HG02840 (cell line): ENCODE measurements around the gene EPB41L2.

Source experiments
- ATAC-seq: cut with Tn5 transposase; IDR thresholded peaks from one replicate; pipeline ENCODE4 v1.9.1; 2021; ENCODE audit warnings: mild to moderate bottlenecking, moderate library complexity, moderate number of reproducible peaks; ENCODE audit not compliant: unreplicated experiment, low FRiP score

The EPB41L2 gene

DNA sequence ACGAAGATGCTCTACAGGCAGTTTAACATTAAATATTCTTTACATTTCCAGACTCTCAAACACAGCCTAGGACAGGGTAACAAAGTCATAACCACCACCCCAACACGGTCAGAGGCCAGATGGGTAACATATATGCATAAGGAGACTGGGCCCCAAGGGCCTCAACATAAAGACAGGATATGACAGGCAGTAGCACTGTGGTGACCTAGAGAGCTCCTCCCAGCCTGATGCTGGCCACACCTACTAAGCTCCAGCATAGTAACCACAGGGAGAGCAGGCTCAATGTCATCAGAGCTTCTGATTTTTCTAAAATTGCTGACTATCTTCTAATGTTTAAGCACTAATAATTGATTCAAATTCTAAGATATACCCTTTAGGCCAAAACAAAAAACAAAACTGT is 214.1 kb downstream of the EPB41L2 start:
- ATAC-seq, result peak; percentile 71

GRCh38 chr6:130847001-130847910 is 215.8 kb downstream of the EPB41L2 start:
- ATAC-seq, result no peak

DNA sequence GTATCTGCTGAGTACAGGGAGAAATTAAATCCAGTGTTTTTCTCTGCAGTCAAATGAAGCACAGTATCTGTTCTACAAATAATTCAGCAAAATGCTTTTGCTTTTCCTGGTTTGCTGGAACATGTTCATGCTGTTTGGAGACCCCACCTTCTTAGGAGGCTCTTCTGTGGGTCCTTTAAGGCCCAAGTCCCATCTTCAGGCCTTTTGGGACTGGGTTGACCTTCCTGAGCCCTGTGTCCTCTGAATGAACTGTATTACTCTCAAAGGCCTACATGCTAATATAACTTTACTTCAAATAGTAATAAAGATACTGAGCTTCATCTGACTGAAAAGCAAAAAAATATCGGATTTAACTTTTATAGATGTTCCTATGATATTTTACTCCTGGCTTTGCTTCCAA is 216.5 kb downstream of the EPB41L2 start:
- no peak for ATAC-seq

- ATAC-seq, result peak; percentile 66
These were observed 219.3 kb downstream of the EPB41L2 start for GRCh38 chr6:130843575-130844320.

GRCh38 chr6:130841128-130841728 is 221.8 kb downstream of the EPB41L2 start:
- ATAC-seq, result no peak

- no peak for ATAC-seq
These were observed 223.0 kb downstream of the EPB41L2 start for GRCh38 chr6:130840050-130840449.

DNA sequence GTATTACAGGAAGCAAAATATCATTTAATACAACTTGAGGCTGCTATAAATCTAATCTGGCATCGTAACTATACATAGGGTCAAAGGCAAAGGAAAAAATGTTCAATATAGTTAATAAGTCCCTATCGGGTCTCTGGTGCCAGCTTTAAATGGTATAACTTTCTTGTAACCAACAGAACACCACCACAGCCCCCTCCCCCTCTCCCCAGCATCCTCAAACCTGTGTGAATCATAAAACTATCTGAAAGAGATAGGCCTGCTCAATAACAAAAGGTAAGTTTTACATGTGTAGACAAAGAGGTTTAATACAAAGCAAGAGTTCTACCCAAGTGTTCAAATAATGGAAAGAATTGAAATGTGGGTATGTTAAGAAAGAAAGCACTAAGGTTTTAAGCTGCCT is 223.7 kb downstream of the EPB41L2 start:
- no peak for ATAC-seq

GRCh38 chr6:130838951-130839350 is 224.1 kb downstream of the EPB41L2 start:
- ATAC-seq, result no peak

GRCh38 chr6:130838250-130838860 is 224.7 kb downstream of the EPB41L2 start:
- ATAC-seq, result no peak

DNA sequence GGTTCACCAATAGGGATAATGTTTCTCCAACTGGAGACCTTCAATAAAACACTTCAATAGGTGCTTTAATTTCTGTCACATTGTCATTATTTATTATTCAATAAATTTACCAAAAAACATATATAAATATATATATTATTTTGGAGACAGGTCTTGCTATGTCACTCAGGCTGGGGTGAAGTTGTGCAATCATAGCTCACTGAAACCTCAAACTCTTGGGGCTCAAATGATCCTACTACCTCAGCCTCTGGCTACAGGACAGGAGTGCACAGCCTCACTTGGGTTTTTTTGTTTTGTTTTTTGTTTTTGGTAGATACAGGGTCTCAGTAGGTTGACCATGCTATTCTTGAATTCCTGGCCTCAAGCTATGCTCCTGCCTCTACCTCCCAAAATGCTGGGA is 226.0 kb downstream of the EPB41L2 start:
- ATAC-seq, result no peak

DNA sequence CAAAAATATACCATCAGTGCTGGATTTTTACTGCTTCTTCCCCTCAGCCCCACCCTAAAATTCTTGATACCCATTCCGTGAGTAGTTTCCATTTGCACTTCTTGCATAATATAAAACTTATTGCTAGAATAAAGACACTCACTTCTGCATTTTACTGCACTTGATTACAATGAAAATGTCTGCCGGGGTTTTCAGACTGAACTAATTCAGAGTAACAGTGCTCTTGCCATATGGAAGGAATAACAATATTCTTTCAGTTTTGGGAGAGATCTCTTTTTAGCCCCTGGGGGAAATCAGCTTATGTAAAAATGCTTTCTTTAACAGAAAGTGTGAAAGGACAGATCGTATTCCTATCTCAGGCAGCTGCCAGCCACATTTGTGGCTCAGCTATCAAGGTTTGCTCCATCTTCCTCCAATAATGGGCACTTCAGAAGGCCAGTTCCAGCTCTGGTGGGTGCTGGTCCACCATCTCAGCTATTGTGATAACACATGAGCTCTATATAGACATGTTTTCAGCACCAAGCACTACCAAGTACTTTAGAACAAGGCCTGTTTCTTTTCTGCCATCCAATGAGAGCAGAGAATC is 226.9 kb downstream of the EPB41L2 start:
- ATAC-seq, result no peak

DNA sequence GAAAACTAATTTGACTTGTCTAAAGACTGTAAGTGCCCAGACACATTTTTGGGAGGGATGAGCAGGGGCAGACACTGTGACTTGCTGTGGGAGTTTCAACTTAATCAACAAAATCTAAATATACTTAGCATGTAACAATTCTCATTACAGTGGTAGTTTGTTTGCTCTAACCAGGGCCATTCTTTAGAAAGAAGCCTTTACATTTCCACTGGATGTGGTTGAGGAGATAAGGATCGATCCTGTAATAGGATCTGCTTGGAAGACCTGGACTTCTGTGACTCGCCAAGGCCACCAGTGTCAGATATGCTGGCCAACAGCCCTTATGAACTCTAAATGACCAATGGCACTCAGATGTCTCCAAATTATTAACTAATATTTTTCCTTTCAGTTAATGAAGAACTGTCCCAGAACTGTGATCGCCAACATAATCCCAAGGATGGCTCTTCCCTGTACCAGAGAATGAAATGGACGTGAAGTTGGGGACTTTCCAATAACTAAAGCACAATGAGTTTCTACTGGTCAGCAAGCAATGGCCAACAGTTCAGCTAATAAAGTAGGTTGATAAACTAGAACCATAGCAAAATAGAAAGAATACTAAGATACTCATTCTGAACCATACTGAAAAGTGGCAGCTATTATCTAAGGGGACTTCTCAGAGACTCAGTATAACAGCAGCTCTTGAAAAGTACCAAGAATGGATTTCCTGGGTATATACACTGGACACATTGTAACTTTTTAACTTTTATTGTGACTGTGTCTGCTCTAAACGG is 228.4 kb downstream of the EPB41L2 start:
- ATAC-seq, result no peak

DNA sequence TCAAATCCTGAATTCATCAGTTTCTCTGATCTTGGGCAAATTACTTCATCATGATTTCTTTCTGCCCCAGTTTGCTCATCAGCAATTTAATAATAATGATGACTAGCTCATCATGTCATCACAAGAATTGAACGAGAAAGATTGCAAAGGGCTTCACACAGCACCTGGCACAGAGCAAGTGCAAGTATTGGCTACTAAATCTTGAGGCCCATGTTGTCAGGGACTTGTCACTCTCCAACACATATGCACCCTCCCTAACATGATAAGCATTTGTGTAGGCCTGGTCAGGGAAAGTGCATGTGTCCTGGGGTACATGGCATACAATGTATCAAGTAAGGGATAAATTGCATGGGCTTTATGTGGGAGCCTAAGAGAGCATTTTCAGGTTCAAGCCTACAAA is 229.5 kb downstream of the EPB41L2 start:
- ATAC-seq, result no peak

DNA sequence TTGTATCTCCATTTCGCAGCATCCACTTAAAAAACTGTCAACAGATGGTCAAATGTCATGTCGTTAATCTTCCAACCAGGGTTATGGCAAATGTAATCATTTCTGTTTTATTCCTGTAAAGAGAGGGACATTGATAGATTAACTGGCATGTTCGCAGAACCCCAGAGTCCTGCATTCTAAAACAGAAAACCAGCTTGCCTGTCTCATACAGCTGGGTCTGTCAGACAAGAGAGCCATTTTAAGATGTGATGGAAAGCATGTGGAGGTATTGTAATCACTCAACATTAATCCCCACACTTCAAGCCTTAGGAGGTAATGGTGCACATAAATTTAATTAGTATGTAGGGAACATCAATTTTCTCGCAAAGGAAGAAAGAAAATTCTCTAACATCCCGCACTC is 231.4 kb downstream of the EPB41L2 start:
- no peak for ATAC-seq

DNA sequence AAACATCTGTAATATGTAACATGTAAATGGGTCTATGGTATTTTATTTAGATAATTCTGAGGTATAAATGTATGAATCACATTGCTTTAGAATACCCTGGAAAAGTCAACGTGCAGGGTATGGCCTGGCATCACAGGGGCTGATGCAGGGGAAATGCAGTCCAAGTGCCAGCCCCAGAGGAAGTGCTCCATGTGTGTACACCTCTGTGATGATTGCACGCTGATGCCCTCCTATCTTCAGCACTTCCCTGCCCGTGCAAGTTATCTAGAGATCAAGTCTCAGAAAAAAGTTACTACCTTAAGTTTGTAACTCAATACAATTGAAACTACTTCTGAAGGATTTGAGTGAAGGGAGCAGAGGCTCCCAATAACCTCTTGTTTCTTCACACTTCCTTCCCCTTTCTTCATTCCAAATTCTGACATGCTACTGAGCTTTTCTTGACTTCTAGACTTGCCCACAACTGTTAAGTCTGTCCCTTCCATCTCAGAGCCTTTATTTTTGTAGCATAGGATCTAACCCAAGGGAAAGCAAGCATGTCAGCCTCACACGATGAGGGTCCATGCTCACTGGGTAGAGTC is 233.6 kb downstream of the EPB41L2 start:
- ATAC-seq, result no peak

DNA sequence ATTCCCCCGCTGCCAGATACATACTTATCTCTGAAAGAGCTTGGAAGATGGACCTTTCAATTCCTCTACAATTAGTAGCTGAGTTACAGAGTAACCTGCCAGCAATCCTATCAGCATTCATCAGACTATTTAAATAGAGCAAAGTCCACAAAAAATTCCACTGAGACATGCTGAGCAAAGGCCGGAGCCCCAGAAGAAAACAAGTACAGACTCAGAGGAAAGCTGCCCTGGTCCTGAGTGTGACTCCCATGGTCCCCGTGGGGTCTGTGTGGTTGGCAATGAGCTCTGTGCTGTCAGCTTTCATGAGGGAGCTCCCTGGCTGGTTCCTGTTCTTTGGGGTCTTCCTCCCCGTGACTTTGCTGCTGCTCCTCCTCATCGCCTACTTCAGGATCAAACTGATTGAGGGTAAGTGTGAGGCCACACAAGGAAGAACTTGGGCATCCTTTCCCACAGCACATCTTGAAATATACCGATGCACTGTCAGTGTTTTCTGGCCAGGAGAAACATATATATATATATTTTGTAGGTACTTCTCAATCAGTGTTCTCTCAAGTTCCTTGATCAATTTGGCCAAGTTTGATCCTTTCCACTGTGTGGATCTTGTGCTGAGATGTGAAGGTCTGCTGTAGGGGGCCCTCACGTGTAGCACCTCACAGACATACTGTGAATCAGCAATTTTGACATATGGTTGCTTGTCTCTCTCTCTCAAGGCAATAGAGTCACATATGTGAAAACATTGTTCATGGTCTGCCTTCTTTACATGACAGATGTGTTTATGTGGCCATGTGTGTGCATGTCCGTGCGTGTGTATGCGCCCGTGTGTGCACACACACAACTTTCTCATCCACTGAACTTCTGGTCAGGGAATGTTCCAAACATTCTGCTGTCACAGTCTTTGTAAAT is 235.5 kb downstream of the EPB41L2 start, which contains the start of gene SMLR1:
SMLR1 (plus strand) TSS at position 160 of the 903 bp plus-strand sequence; CDS start at position 168, 8 bp downstream.
- ATAC-seq, result no peak

DNA sequence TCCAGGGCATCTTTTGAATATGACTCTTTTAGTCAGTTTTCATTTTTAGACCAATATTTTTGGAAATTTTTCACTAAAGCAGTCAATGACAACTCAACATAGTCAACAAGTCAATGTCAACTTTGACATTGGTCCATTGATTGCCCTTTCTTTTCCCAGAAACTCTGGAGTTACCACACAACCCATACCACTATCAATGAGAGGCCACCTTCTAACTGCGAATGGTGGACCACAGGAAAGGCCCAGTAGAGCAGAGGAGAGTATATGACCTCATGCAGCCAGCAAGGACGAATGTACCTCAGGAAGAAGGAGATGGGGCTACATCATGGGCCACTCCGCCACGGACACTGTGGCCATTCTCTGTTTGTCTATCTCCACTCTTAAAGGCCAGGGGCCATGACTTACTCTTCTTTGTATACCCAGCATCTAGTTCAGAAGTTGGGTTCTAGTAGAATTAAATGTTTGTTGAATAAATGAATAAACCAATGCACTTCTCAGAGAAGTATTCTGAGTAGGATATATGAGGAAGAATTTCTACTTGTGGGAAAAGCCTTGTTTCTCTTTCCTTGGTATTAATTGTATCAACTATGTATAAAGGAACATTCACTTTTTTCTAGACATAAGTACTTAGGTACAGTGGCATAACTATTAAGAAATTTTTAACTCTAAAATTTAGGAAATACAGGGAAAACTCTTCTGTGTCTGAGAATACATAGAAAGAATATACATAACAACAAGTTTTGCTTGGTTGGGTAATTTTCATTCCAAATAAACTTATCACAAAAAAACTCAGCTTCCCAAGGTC is 236.4 kb downstream of the EPB41L2 start:
- no peak for ATAC-seq
